ENCODE results near the gene CFAP43.

The CFAP43 gene

GRCh38 chr10:104170610-104171254, 61.4 kb downstream of the CFAP43 start:
- DNase-seq (ENCODE audit: low read depth), result no peak
- H3K4me3 ChIP-seq (replicated peaks; ENCODE audit: low read depth, low read length), result no peak overlapping the region
- TF ChIP-seq CTCF (IDR thresholded peaks at IDR 0.05; ENCODE audit: low read length, missing control alignments), result no peak

DNA sequence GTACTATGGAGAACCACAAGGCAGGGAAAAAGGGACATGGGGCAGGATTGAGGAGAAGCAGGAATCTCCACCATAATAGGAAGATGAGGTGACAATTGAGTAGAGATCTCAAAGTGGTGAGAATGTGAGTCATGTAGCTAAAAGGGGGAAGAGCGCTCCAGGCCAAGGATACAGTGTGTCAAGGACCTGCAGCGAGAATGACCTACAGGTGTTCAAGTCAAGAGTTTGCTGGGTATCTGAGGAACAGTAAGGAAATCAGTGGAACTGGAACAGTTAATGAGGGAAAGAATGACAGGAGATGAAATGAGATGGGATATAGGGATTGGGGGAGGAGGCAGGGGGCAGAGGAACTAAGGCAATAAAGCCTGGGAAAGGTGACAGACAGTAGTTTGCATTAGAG, 76.6 kb downstream of the CFAP43 start:
- TF ChIP-seq CTCF (IDR thresholded peaks at IDR 0.05; ENCODE audit: low read length, missing control alignments), result no peak
- DNase-seq (ENCODE audit: low read depth), result no peak
- H3K4me3 ChIP-seq (replicated peaks; ENCODE audit: low read depth, low read length), result no peak overlapping the region

DNA sequence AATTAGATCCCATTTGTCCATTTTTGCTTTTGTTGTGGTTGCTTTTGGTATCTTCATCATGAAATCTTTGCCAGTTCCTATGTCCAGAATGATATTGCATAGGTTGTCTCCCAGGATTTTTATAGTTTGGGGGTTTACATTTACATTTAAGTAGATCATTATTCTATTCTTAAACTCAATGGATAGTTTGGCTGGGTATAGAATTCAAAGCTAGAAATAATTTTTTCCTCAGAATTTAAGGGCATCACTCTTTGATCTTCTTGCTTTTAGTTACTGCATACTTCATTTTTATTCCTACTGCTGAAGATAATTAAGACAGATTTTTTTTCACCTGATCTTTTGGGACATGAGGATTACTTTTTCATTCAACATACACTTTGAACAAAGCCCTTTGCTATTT, 80.4 kb downstream of the CFAP43 start:
- no peak overlapping the region for H3K4me3 ChIP-seq (replicated peaks; ENCODE audit: low read depth, low read length)
- no peak for DNase-seq (ENCODE audit: low read depth)
- no peak for TF ChIP-seq CTCF (IDR thresholded peaks at IDR 0.05; ENCODE audit: low read length, missing control alignments)

- no peak overlapping the region for H3K4me3 ChIP-seq (replicated peaks; ENCODE audit: low read depth, low read length)
- TF ChIP-seq CTCF (IDR thresholded peaks at IDR 0.05; ENCODE audit: low read length, missing control alignments), result no peak
- DNase-seq (ENCODE audit: low read depth), result no peak
These were observed 82.0 kb downstream of the CFAP43 start for GRCh38 chr10:104150139-104150538.

GRCh38 chr10:104146882-104147281, 85.3 kb downstream of the CFAP43 start:
- no peak for DNase-seq (ENCODE audit: low read depth)
- no peak for TF ChIP-seq CTCF (IDR thresholded peaks at IDR 0.05; ENCODE audit: low read length, missing control alignments)
- H3K4me3 ChIP-seq (replicated peaks; ENCODE audit: low read depth, low read length), result no peak overlapping the region

- DNase-seq (ENCODE audit: low read depth), result no peak
- no peak for TF ChIP-seq CTCF (IDR thresholded peaks at IDR 0.05; ENCODE audit: low read length, missing control alignments)
- H3K4me3 ChIP-seq (replicated peaks; ENCODE audit: low read depth, low read length), result no peak overlapping the region
These were observed 87.2 kb downstream of the CFAP43 start for GRCh38 chr10:104144931-104145330.

- TF ChIP-seq CTCF (IDR thresholded peaks at IDR 0.05; ENCODE audit: low read length, missing control alignments), result no peak
- DNase-seq (ENCODE audit: low read depth), result no peak
- H3K4me3 ChIP-seq (replicated peaks; ENCODE audit: low read depth, low read length), result no peak overlapping the region
These were observed 88.3 kb downstream of the CFAP43 start for GRCh38 chr10:104143829-104144228.

Data from fibroblast of pulmonary artery (primary cell).